HepG2 (cell line): ENCODE measurements around the gene PIMREG. TPM values are rescaled to one million over a fixed set of nuclear protein-coding genes. Genes with fewer than 3 reads are reported as not detected.

Experiments
- ATAC-seq: fragments of 200-7000 bp; cut with Tn5 transposase; 3 replicates; pipeline ENCODE4 v1.9.1; 2020; ENCODE audit warnings: mild to moderate bottlenecking, moderate library complexity
- BruUV-seq: library from RNA; stranded (reverse); fragments of 400-500 nt; replicated peaks from 2 replicates; lab custom pipeline; 2021; lab: Mats Ljungman, UMichigan
- CTCF ChIA-PET: fragments of 300-600 bp; formaldehyde crosslinking; extraction: SDS; loops from one replicate; lab custom pipeline; 2021; ENCODE audit warnings: low total read pairs, inconsistent platforms, low intra/inter-chr PET ratio; lab: Yijun Ruan, JAX
- POLR2A ChIA-PET: fragments of 350-600 bp; sonication (Branson Sonifier 250); formaldehyde crosslinking; loops from one replicate; lab custom pipeline; 2020; ENCODE audit warnings: antibody characterized with exemption, inconsistent platforms; lab: Yijun Ruan, JAX
- DNase-seq: peaks from one replicate; pipeline ENCODE4 v3.0.0-alpha.2; 2015; ENCODE audit warnings: low spot score
- FAIRE-seq: peaks from 3 replicates; lab custom pipeline; 2011; peaks lifted over from hg19 to GRCh38; lab: Jason Lieb, UNC
- H2AFZ ChIP-seq: one replicate; pipeline ENCODE4 v1.6.1; 2011; ENCODE audit warnings: low read length, inconsistent platforms
- H3K27ac ChIP-seq: fragments of 300-600 bp; 3 replicates; pipeline ENCODE4 v1.8.0; 2011; ENCODE audit warnings: mixed run types, mild to moderate bottlenecking, mixed read lengths, low read length, inconsistent platforms; ENCODE audit not compliant: insufficient read depth; ENCODE audit errors: extremely low read length
- H3K27me3 ChIP-seq, 2 experiments: fragments of 200-600 bp in 1 of 2; 2 replicates in 1 of 2; 3 replicates in 1 of 2; pipeline versions ENCODE4 v1.6.0 to v1.8.0; 2011; ENCODE audit warnings: low read length in 2 of 2, mild to moderate bottlenecking in 2 of 2, moderate library complexity in 2 of 2, inconsistent platforms in 1 of 2; ENCODE audit not compliant: insufficient read depth in 2 of 2, control insufficient read depth in 1 of 2
- H3K36me3 ChIP-seq, 2 experiments: fragments of 200-600 bp in 1 of 2; replicated peaks in 1 of 2; 2 replicates in 1 of 2; 3 replicates in 1 of 2; pipeline versions ENCODE4 v1.5.1 to v1.8.0; 2011; ENCODE audit warnings: low read length in 2 of 2, inconsistent platforms in 1 of 2; ENCODE audit not compliant: insufficient read depth in 2 of 2, control insufficient read depth in 1 of 2
- H3K4me1 ChIP-seq: 2 replicates; pipeline ENCODE4 v1.5.1; 2012; ENCODE audit warnings: low read length, inconsistent platforms; ENCODE audit not compliant: insufficient read depth
- H3K4me2 ChIP-seq: 2 replicates; pipeline ENCODE4 v1.6.0; 2011; ENCODE audit warnings: low read depth, low read length, inconsistent platforms
- H3K4me3 ChIP-seq, 3 experiments: fragments of 200-600 bp in 1 of 3; sonication (generic), shearing (Covaris generic) in 1 of 3; replicated peaks in 1 of 3; 2 replicates each; pipeline ENCODE4 v1.5.1; 2011 to 2016; ENCODE audit warnings: low read length in 3 of 3, inconsistent platforms in 2 of 3, low read depth in 2 of 3, mild to moderate bottlenecking in 2 of 3, control low read depth in 1 of 3, mixed read lengths in 1 of 3; ENCODE audit not compliant: insufficient read depth in 1 of 3
- H3K79me2 ChIP-seq: one replicate; pipeline ENCODE4 v1.6.1; 2011; ENCODE audit warnings: low read length, inconsistent platforms; ENCODE audit not compliant: insufficient read depth
- H3K9ac ChIP-seq: 2 replicates; pipeline ENCODE4 v1.6.0; 2011; ENCODE audit warnings: mild to moderate bottlenecking, low read depth, low read length, inconsistent platforms; ENCODE audit not compliant: insufficient read depth
- H3K9me3 ChIP-seq: 2 replicates; pipeline ENCODE4 v1.5.1; 2012; ENCODE audit warnings: mild to moderate bottlenecking, low read length
- H4K20me1 ChIP-seq: 2 replicates; pipeline ENCODE4 v1.6.0; 2011; ENCODE audit warnings: inconsistent platforms, mild to moderate bottlenecking, low read length, moderate library complexity; ENCODE audit not compliant: insufficient read depth
- CCDC6 ChIP-seq: sonication (generic); formaldehyde crosslinking; IDR thresholded peaks from 2 replicates; pipeline ENCODE4 v1.8.1; 2022; ENCODE audit warnings: mild to moderate bottlenecking, missing genetic modification reagents, moderate library complexity
- ERF ChIP-seq: IDR thresholded peaks from 2 replicates; pipeline ENCODE4 v1.6.1; 2018; ENCODE audit warnings: missing biosample characterization, missing genetic modification reagents
- FOXO4 ChIP-seq: sonication (generic); formaldehyde crosslinking; conservative IDR thresholded peaks from 2 replicates; pipeline ENCODE4 v1.8.1; 2023; ENCODE audit warnings: missing genetic modification reagents
- GRHL1 ChIP-seq: sonication (generic); formaldehyde crosslinking; conservative IDR thresholded peaks from 2 replicates; pipeline ENCODE4 v1.8.0; 2022; ENCODE audit warnings: missing genetic modification reagents
- NRL ChIP-seq: sonication (generic); formaldehyde crosslinking; IDR thresholded peaks from 2 replicates; pipeline ENCODE4 v1.5.0; 2020; ENCODE audit warnings: missing genetic modification reagents, mild to moderate bottlenecking, moderate library complexity, borderline replicate concordance
- PAWR ChIP-seq: sonication (generic); formaldehyde crosslinking; IDR thresholded peaks from 2 replicates; pipeline ENCODE4 v1.4.0; 2020; ENCODE audit warnings: missing genetic modification reagents, mild to moderate bottlenecking, borderline replicate concordance
- RAD21 ChIP-seq: fragments of 450-650 bp; formaldehyde crosslinking; IDR thresholded peaks from 2 replicates; pipeline ENCODE4 v1.5.0; 2020; ENCODE audit warnings: mild to moderate bottlenecking
- SALL1 ChIP-seq: sonication (generic); formaldehyde crosslinking; IDR thresholded peaks from 2 replicates; pipeline ENCODE4 v1.8.0; 2022; ENCODE audit warnings: mild to moderate bottlenecking, missing genetic modification reagents
- SRSF4 ChIP-seq: fragments of 200-400 bp; formaldehyde crosslinking; IDR thresholded peaks from one replicate; pipeline ENCODE4 v1.6.1; 2018; ENCODE audit warnings: mild to moderate bottlenecking, low read depth, low read length, moderate library complexity; ENCODE audit not compliant: poor library complexity, severe bottlenecking
- THAP7 ChIP-seq: sonication (generic); formaldehyde crosslinking; IDR thresholded peaks from 2 replicates; pipeline ENCODE4 v1.8.1; 2023; ENCODE audit warnings: mild to moderate bottlenecking, missing genetic modification reagents
- ZNF335 ChIP-seq: sonication (generic); formaldehyde crosslinking; IDR thresholded peaks from 2 replicates; pipeline ENCODE4 v1.4.0; 2020; ENCODE audit warnings: missing genetic modification reagents
- ZNF512B ChIP-seq: sonication (generic); formaldehyde crosslinking; IDR thresholded peaks from 2 replicates; pipeline ENCODE4 v1.5.1; 2020; ENCODE audit warnings: missing genetic modification reagents, mild to moderate bottlenecking, borderline replicate concordance
- ZNF597 ChIP-seq: sonication (generic); formaldehyde crosslinking; IDR thresholded peaks from 2 replicates; pipeline ENCODE4 v1.5.0; 2020; ENCODE audit warnings: missing genetic modification reagents
- ZNF792 ChIP-seq: IDR thresholded peaks from 2 replicates; pipeline ENCODE4 v1.6.1; 2016
- ZUFSP ChIP-seq: sonication (generic); formaldehyde crosslinking; IDR thresholded peaks from 2 replicates; pipeline ENCODE4 v1.9.0; 2021; ENCODE audit warnings: missing genetic modification reagents, mild to moderate bottlenecking, borderline replicate concordance
- in situ Hi-C: cut with HindIII; loops from 2 replicates; pipeline ENCODE4 v1.10.0; 2017; ENCODE audit warnings: low pct_unique_long_range_greater_than_20kb; ENCODE audit not compliant: extremely low pct_ligation_motif_present
- intact Hi-C: fragments of 100-400 bp; cut with micrococcal nuclease; formaldehyde crosslinking; loops from one replicate; pipeline ENCODE4 v1.10.0; 2022; ENCODE audit not compliant: unreplicated experiment
- polyA plus RNA-seq, 8 experiments: library from polyadenylated mRNA; depleted of rRNA in 3 of 8; stranded (reverse) in 7 of 8; unstranded in 1 of 8; fragments of >200 nt; fragmentation: Illumina TruSeq in 4 of 8; extraction: Trizol in 4 of 8; gene quantifications; 2 replicates each; pipeline versions ENCODE4 v1.2.1 to v1.2.3, GENCODE V29; 2011 to 2016; ENCODE audit warnings: low read depth in 4 of 8, missing spikeins in 1 of 8, mixed read lengths in 1 of 8; ENCODE audit not compliant: insufficient read depth in 1 of 8
- total RNA-seq, 5 experiments: library from RNA; depleted of rRNA; stranded (reverse); fragments of >200 nt; fragmentation: Illumina TruSeq; extraction: Trizol; gene quantifications; 2 replicates each; pipeline ENCODE4 v1.2.3, GENCODE V29; 2016; ENCODE audit warnings: low read depth in 1 of 5

PIMREG gene
- total and polyA plus RNA-seq, 2 of the 13 experiments (the other 11 are each of a cell fraction or from before 2014, with no cell fraction given): 15.6 to 30.3 TPM

- intact Hi-C loops: no loop called here
- no peak overlapping the region for H3K27ac ChIP-seq
- in situ Hi-C loops: no loop called here
- H2AFZ ChIP-seq: no peak overlapping the region
- H3K9ac ChIP-seq: no peak overlapping the region
- no peaks in the 10 kb centered on the region for H3K4me1 ChIP-seq
- CTCF ChIA-PET: no interaction called here
- peaks cover 2 to 7% of the 10 kb centered on the region in 2 experiments; a peak in 3 of 5 replicates for H3K27me3 ChIP-seq
- H3K4me2 ChIP-seq: no peak overlapping the region
- TF ChIP-seq CCDC6 (no peak), NRL (CRISPR knock-in tag) (no peak), ZNF512B (CRISPR knock-in tag) (no peak), FOXO4 (CRISPR knock-in tag) (no peak), SRSF4 (no peak), ZNF792 (CRISPR knock-in tag) (no peak), RAD21 (no peak), THAP7 (no peak), ZNF597 (CRISPR knock-in tag) (no peak), ZNF335 (CRISPR knock-in tag) (no peak), GRHL1 (no peak), PAWR (CRISPR knock-in tag) (no peak), SALL1 (no peak), ZUFSP (CRISPR knock-in tag) (no peak), ERF (CRISPR knock-in tag) (no peak)
- H3K4me3 ChIP-seq: no peak overlapping the region
- BruUV-seq: no TSS peak
- FAIRE-seq (no peak), ATAC-seq (no peak), DNase-seq (no peak)
- POLR2A ChIA-PET: no interaction called here
- peaks cover 13% of the 10 kb centered on the region for H3K9me3 ChIP-seq
- H4K20me1 ChIP-seq: no peaks in the 10 kb centered on the region
- H3K79me2 ChIP-seq: no peaks in the 10 kb centered on the region
- no peaks in the 10 kb centered on the region for H3K36me3 ChIP-seq
Measured at GRCh38 chr17:6430769-6431168, 13.5 kb upstream of the PIMREG start.
